Daoy (cell line): Measurements from ENCODE around the gene TRIM36. TPM values are rescaled to one million over a fixed set of nuclear protein-coding genes. Genes with fewer than 3 reads are reported as not detected.

Experiments
- DNase-seq: peaks from one replicate; pipeline ENCODE4 v3.0.0-alpha.2; 2015; ENCODE audit warnings: low read depth
- total RNA-seq: library from RNA; depleted of rRNA; stranded (reverse); fragments of >200 nt; shearing (Covaris generic); gene quantifications from 2 replicates; pipeline ENCODE4 v1.2.3, GENCODE V29; 2014

The TRIM36 gene
- total RNA-seq, 1 experiment from 2014 or later = 6.3 TPM

DNA sequence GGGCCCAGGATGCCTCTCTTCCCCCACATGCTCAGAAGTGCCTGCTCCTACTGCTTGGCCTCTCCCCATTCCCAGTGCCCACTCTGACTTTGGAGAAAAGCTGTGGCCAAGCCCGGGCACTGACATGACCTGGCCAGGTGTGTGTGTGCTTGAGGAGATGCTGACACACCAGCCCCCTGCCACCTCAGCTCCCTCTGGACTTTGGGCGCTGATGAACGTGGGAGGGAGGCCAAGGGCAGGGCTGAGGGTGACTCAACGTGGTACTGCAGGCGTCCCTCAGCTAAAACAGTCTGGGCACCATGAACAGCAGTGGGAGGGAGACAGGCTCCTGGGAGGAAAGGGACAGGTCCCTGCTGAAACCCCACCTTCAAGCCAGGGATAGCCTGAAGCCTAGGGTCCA, 3.9 kb downstream of the TRIM36 start:
- DNase-seq = no peak

GRCh38 chr5:115160975-115161475, 8.7 kb downstream of the TRIM36 start:
- no peak for DNase-seq

GRCh38 chr5:115151208-115151805, 18.4 kb downstream of the TRIM36 start:
- DNase-seq = no peak

GRCh38 chr5:115150512-115150911, 19.2 kb downstream of the TRIM36 start:
- DNase-seq = no peak

DNA sequence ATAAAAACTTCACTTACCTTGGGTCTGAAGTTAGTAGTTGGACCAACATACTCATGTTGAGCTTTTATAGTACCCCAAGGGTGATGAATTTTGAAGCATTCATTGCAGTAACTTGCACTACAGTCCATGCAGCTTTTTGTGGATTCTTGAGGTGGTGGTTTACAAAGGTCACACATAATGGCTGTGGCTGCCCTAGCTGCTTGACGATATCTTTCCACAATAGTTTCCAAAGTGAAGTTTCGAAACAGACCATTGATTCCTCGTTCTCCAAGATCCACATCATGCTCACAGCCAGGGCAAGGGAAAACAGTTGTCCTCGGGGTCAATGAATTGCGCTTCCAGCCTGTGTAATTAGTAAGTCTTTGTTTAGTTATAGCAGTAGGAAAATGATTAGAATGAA, 22.7 kb downstream of the TRIM36 start:
- DNase-seq = no peak

DNA sequence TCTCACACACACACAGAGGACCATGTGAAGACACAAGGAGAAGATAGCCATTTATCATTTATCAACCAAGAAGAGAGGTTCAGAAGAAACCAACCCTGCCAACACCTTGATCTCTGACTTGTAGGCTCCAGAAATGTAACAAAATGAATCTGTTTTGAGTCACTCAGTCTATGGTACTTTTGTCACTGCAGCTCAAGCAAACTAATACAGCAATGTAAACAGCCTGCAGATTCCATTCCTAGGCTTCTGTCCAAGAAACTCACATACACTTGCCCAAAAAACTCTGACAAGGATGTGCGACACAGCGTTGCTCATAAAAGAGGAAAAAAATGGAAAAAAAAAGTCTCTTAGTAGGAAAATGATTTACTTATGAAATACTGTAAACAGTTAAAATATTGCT, 33.4 kb downstream of the TRIM36 start:
- DNase-seq = no peak

- no peak for DNase-seq
Measured at GRCh38 chr5:115132465-115132864, 37.2 kb downstream of the TRIM36 start.

DNA sequence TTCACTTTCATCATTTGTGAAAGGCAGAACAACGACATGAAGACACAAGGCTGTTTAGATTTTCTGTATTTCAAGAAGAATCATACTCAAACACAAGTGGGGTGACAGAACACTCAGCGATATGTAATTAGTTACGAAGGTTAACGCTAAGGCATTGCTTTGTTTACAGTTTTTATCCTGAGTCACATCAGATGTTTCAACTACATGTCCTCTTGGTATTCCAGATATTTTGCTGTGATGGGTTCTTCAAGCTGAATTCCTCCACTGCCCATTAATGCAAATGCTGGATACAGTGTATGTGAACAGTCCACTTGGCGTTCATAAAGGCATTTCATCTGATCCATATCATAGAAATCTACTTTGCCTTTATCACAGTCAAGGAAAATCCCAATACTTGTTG, 43.4 kb downstream of the TRIM36 start:
- DNase-seq = no peak

DNA sequence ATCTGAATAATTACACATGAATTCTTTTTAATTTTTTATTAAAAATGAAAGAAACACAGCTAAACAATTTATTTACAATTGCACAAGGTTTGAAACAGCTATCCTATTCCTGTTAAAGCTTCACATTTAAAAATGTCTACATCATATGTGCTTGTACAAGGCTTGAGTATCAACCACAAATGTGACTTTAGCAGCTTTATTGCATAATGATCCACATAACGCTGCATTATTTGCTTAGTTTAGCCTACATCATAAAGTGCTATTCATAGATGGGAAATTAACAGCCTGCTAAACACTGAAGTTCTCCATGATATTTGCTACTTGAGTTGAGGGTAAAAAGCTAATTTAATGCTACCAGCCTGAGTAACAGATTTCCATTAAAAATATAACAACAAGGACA, 45.0 kb downstream of the TRIM36 start:
- no peak for DNase-seq

- no peak for DNase-seq
Measured at GRCh38 chr5:115116001-115116400, 53.7 kb downstream of the TRIM36 start.

GRCh38 chr5:115109840-115110239, 59.9 kb downstream of the TRIM36 start:
- no peak for DNase-seq

DNA sequence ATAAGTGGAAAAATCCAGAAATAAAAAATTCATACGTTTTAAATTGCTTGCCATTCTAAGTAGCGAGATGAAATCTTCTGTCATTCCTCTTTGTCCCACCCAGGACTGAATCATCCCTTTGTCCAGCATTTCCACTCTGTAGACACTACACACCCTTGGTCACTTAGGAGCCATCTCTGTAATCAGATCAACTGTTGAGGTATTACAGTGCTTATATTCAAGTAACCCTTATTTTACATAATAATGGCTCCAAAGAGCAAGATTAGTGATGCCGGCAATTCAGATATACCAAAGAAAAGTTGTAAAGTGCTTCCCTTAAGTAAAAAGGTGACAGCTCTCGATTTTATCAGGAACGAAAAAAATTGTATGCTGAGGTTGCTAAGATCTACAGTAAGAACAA, 60.4 kb downstream of the TRIM36 start:
- DNase-seq = no peak

- DNase-seq = peak; percentile 9
Measured at GRCh38 chr5:115100319-115100955, 69.3 kb downstream of the TRIM36 start.

DNA sequence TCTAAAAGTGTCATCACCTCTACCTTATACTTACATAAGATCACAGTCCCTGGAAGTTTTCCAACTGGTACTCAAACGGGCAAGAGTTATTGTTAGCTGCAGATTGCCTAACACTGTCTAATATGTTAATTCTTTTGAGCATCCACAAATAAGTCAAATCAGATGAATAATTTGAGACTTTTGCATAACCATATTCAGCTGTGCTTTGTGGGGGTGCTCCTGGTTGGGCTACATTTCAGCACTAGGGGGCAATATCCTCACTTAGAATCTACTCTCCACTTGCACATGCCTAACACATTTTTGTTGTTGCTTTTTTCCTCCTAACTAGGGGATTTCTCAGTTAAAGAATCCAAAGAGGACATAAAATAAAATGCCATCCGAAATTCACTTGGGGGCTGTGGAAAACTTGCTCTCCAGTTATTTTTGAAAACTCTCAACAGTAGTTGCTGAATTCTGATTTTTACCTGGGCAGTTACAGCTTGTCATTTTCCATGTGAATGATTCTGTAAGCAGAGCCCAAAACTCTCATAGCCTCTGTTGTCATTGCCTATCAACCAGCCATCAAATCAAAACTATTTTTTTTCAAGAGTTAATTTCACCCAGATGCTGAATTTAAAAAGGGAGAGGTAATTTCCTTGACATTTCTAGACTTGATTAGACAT, 71.5 kb downstream of the TRIM36 start:
- DNase-seq = peak; percentile 47

GRCh38 chr5:115097236-115097635, 72.5 kb downstream of the TRIM36 start:
- DNase-seq = peak; percentile 29

- peak; percentile 35 for DNase-seq
Measured at GRCh38 chr5:115096034-115096769, 73.5 kb downstream of the TRIM36 start.

DNA sequence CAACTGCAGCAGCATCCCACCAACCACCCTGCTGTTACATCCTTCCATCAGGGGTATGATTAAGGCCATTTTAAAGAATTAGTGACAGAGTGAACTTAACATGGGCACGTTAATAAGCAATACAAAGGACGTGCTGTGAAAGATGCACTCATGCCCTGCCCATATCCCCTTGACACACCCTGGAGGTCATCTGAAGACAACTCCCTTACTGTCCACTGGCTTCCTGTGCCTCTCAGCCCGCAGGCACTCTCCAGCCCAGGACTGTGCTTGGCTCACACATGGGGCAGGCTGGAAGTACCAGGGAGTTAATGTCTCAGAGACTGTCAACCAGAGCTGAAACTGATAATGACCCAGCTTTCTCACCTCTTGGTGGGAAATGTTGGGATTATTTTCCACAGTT, 81.8 kb downstream of the TRIM36 start:
- DNase-seq = no peak

GRCh38 chr5:115086473-115086872, 83.2 kb downstream of the TRIM36 start:
- DNase-seq = no peak

DNA sequence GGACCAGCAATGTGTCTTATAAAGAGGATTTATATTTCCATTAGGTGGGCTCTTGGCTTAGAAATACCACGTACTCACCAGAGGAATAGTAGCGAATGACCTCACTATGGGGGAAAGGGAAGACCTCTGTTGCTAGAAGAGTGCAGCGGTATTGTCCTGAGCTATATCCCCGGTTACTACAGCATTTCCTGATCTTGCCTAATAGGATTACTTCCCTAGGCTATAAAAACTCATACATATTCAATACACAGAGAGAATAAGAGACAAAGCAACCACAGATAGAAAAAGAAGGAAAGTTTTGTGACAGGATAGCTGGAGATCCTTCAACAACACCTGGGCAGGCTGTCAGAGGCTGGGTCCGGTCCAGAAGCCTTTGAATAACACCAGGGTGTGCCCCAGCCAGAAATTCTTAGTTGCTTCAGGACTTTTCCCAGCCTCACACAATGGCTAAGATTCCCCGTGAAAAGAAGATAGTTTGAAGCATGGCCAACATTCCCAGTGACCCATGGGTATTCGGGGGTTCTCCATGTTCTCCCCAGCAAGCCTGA, 85.4 kb downstream of the TRIM36 start:
- DNase-seq = no peak

DNA sequence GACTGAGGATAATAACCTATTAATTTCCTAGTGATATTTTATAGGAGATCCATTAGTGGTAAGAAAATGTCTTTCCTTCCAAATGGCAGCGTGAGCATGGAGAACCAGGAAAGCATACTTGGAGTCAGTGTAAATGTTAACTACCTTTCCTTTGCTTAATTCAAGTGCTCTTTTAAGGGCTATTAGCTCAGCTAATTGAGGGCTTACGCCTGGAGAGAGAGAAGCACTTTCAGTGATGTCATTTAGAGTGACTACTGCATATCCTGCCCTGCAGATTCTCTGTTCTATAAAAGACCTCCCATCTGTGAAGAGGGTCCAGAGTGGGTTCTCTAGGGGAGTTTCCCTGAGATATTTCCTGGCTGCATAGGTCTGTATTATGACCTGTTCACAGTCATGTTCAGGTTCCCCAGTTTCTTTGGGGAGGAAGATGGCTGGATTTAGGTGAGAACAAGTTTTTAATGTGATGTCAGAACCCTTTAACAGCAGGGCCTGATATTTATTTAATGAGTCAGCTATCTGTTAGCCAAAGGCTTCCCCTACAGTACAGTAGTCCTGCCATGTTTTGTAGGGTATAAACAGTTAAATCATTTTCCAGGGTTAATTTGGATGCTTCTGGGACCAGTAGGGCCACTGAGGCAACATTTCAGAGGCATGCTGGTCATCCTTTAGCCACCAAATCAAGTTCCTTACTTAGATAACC, 89.6 kb downstream of the TRIM36 start:
- no peak for DNase-seq
